ENCODE measurements around the gene BAG5. TPM values are rescaled to one million over a fixed set of nuclear protein-coding genes. Genes with fewer than 3 reads are reported as not detected.

Gene BAG5
- total and polyA plus RNA-seq, 2 of the 4 experiments (the other 2 are of a cell fraction) = 6.7 to 22.2 TPM

DNA sequence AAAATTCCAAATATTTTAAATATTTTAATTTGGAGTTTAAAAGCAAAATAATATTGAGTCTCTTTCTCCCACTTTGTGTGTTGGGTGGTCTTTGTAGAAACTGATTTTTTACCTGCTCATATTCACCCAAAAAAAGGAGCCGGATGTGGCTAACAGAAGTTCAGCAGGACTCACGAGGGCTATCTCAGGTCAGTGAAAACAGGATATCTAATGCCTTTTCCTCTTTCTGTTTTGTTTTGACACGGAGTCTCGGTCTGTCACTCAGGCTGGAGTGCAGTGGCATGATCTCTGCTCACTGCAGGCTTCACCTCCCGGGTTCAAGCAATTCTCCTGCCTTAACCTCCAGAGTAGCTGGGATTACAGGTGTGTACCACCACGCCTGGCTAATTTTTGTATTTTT lies 31.1 kb upstream of the BAG5 start:
- no peak overlapping the region for H2AFZ ChIP-seq (replicated peaks; ENCODE audit: low read length, poor library complexity)
- H3K4me1 ChIP-seq (ENCODE audit: control insufficient read depth, insufficient read depth, low read length) = peaks cover 14% of the 10 kb centered on the region
- no peak overlapping the region for H3K4me3 ChIP-seq (ENCODE audit: insufficient read depth, low read depth, low read length)
- H3K18ac ChIP-seq (ENCODE audit: low read depth, low read length) = no peak overlapping the region
- peaks cover 8% of the 10 kb centered on the region for H4K20me1 ChIP-seq (ENCODE audit: insufficient read depth, low read length)
- dilution Hi-C loops (cut with HindIII; ENCODE audit: low sequenced_read_pairs, unreplicated experiment) (no loop called here), in situ Hi-C loops (cut with MboI; ENCODE audit: low sequenced_read_pairs) (no loop called here), intact Hi-C loops (cut with micrococcal nuclease) (no loop called here)
- CTCF ChIA-PET = no interaction called here
- no TSS peak for BruUV-seq (replicated peaks)
- no peak overlapping the region for H2BK20ac ChIP-seq (ENCODE audit: low read depth, low read length)
- no peak overlapping the region for H3K56ac ChIP-seq (ENCODE audit: extremely low read depth, insufficient read depth, low read length)
- H3K14ac ChIP-seq (replicated peaks; ENCODE audit: low read depth, low read length) = no peak overlapping the region
- peaks cover 0 to 26% of the 10 kb centered on the region in 2 experiments; a peak in 2 of 4 replicates for H3K79me1 ChIP-seq (ENCODE audit: low read depth in 1 of 2, low read length in 2 of 2)
- no peak overlapping the region for H4K8ac ChIP-seq (ENCODE audit: low read depth in 2 of 2, low read length in 2 of 2)
- no peak overlapping the region for H4K5ac ChIP-seq (ENCODE audit: low read depth, low read length)
- no peak overlapping the region for H2BK5ac ChIP-seq (ENCODE audit: low read depth, low read length, poor library complexity, severe bottlenecking)
- H4K91ac ChIP-seq (ENCODE audit: insufficient read depth, low read depth, low read length) = no peak overlapping the region
- no peak for TF ChIP-seq SMC3 (IDR thresholded peaks at IDR 0.05; ENCODE audit: low read depth, low read length)
- TF ChIP-seq, protein P1, sequence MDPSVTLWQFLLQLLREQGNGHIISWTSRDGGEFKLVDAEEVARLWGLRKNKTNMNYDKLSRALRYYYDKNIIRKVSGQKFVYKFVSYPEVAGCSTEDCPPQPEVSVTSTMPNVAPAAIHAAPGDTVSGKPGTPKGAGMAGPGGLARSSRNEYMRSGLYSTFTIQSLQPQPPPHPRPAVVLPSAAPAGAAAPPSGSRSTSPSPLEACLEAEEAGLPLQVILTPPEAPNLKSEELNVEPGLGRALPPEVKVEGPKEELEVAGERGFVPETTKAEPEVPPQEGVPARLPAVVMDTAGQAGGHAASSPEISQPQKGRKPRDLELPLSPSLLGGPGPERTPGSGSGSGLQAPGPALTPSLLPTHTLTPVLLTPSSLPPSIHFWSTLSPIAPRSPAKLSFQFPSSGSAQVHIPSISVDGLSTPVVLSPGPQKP (IDR thresholded peaks at IDR 0.05; ENCODE audit: borderline replicate concordance, low read depth, low read length) = no peak
- TF ChIP-seq POLR2A (IDR thresholded peaks at IDR 0.05; ENCODE audit: low read depth, low read length) = no peak
- no peak overlapping the region for H3K4ac ChIP-seq (ENCODE audit: low read depth, low read length)
- no peak overlapping the region for H2AK9ac ChIP-seq (replicated peaks; ENCODE audit: low read depth, low read length, poor library complexity)
- no peaks in the 10 kb centered on the region for H3K27me3 ChIP-seq (ENCODE audit: control insufficient read depth, insufficient read depth, low read length)
- no peak overlapping the region for H2BK120ac ChIP-seq (ENCODE audit: low read depth, low read length)
- H3K36me3 ChIP-seq (ENCODE audit: control insufficient read depth, insufficient read depth, low read length) = peaks cover 12% of the 10 kb centered on the region
- DNase-seq (no peak), ATAC-seq (ENCODE audit: low read depth) (no peak)
- H3K23ac ChIP-seq (ENCODE audit: low read depth, low read length) = no peak overlapping the region
- no peak overlapping the region for H2AK5ac ChIP-seq (ENCODE audit: low read depth, low read length)
- H3K27ac ChIP-seq (ENCODE audit: insufficient read depth, low read length) = no peak overlapping the region
- no peak overlapping the region for H2BK15ac ChIP-seq (ENCODE audit: low read depth, low read length)
- H3K4me2 ChIP-seq (ENCODE audit: low read depth, low read length) = no peak overlapping the region
- no peaks in the 10 kb centered on the region for H3K9me3 ChIP-seq (ENCODE audit: control insufficient read depth, insufficient read depth, low read length)
- POLR2A ChIA-PET (ENCODE audit: unreplicated experiment) = no interaction called here
- H3K9me1 ChIP-seq (ENCODE audit: insufficient read depth, low read length) = peaks cover 9% of the 10 kb centered on the region
- H3K9ac ChIP-seq (ENCODE audit: low read depth, low read length) = no peak overlapping the region
- WGBS, 2 experiments (ENCODE audit: extremely low coverage in 2 of 2, insufficient read length in 1 of 2) = 88% methylated on average over 4 of the region's 6 CpGs; no CpG with 5 or more reads in 1 of the 2 experiments
